Fibroblast of lung (primary cell): ENCODE data around the gene MYO18B. TPM values are rescaled to one million over a fixed set of nuclear protein-coding genes. Genes with fewer than 3 reads are reported as not detected.

Source experiments
- DNase-seq, 2 donors: peaks; one replicate each; pipeline versions ENCODE4 v3.0.0 to v3.0.0-alpha.2; 2010; ENCODE audit warnings: low read depth in 2 of 2
- H2AFZ ChIP-seq: 2 replicates; pipeline ENCODE4 v1.5.1; 2012; ENCODE audit warnings: low read length, control low read depth, inconsistent platforms
- H3K27ac ChIP-seq: 2 replicates; pipeline ENCODE4 v1.5.1; 2011; ENCODE audit warnings: low read length, control low read depth; ENCODE audit not compliant: insufficient read depth
- H3K27me3 ChIP-seq: 2 replicates; pipeline ENCODE4 v1.5.1; 2011; ENCODE audit warnings: mild to moderate bottlenecking, low read length; ENCODE audit not compliant: control insufficient read depth, insufficient read depth
- H3K36me3 ChIP-seq: 2 replicates; pipeline ENCODE4 v1.5.1; 2011; ENCODE audit warnings: low read length; ENCODE audit not compliant: control insufficient read depth, insufficient read depth
- H3K4me1 ChIP-seq: 2 replicates; pipeline ENCODE4 v1.5.1; 2011; ENCODE audit warnings: low read length; ENCODE audit not compliant: control insufficient read depth, insufficient read depth; ENCODE audit errors: extremely low read depth
- H3K4me2 ChIP-seq: 2 replicates; pipeline ENCODE4 v1.5.1; 2011; ENCODE audit warnings: low read length, control low read depth; ENCODE audit not compliant: insufficient read depth; ENCODE audit errors: extremely low read depth
- H3K4me3 ChIP-seq, 4 experiments: fragments of 200-600 bp in 1 of 4; sonication (generic) in 1 of 4; replicated peaks in 1 of 4; 2 replicates each; pipeline ENCODE4 v1.5.1; 2011 to 2016; ENCODE audit warnings: low read length in 4 of 4, low read depth in 3 of 4, mild to moderate bottlenecking in 3 of 4, control low read depth in 2 of 4, inconsistent platforms in 1 of 4, mixed read lengths in 1 of 4; ENCODE audit not compliant: insufficient read depth in 1 of 4; ENCODE audit errors: control extremely low read depth in 1 of 4
- H3K79me2 ChIP-seq: 2 replicates; pipeline ENCODE4 v1.5.1; 2012; ENCODE audit warnings: mild to moderate bottlenecking, low read length, inconsistent platforms; ENCODE audit not compliant: control insufficient read depth, insufficient read depth
- H3K9ac ChIP-seq: 2 replicates; pipeline ENCODE4 v1.5.1; 2011; ENCODE audit warnings: mild to moderate bottlenecking, low read length, control low read depth; ENCODE audit not compliant: insufficient read depth
- H3K9me3 ChIP-seq: 2 replicates; pipeline ENCODE4 v1.5.1; 2012; ENCODE audit warnings: low read depth, low read length; ENCODE audit not compliant: control insufficient read depth, insufficient read depth
- H4K20me1 ChIP-seq: 2 replicates; pipeline ENCODE4 v1.5.1; 2011; ENCODE audit warnings: low read length; ENCODE audit not compliant: control insufficient read depth, insufficient read depth; ENCODE audit errors: extremely low read depth
- CTCF ChIP-seq, 2 donors: IDR thresholded peaks in 1 of 2; conservative IDR thresholded peaks in 1 of 2; 1 replicate in 1 of 2; 2 replicates in 1 of 2; pipeline ENCODE4 v1.5.1; 2011 to 2012; ENCODE audit warnings: low read length in 2 of 2, control low read depth in 1 of 2, inconsistent platforms in 1 of 2, low read depth in 1 of 2, mild to moderate bottlenecking in 1 of 2
- EZH2 ChIP-seq: IDR thresholded peaks from 2 replicates; pipeline ENCODE4 v1.5.1; 2012; ENCODE audit warnings: low read length, control low read depth, mild to moderate bottlenecking; ENCODE audit errors: missing control alignments
- polyA plus RNA-seq, 2 donors: library from polyadenylated mRNA; depleted of rRNA in 1 of 2; stranded (reverse) in 1 of 2; unstranded in 1 of 2; fragments of >200 nt; gene quantifications; 2 replicates each; pipeline ENCODE4 v1.2.1, GENCODE V29; 2011 to 2012; ENCODE audit warnings: missing spikeins in 1 of 2
- total RNA-seq: library from RNA; depleted of rRNA; stranded (reverse); fragments of >200 nt; gene quantifications from 2 replicates; pipeline ENCODE4 v1.2.1, GENCODE V29; 2014

Gene MYO18B
- total and polyA plus RNA-seq, 2 donors (not counting 1 experiment from before 2014, with no cell fraction given) = 0.17 TPM; not detected in 1

- Histone ChIP-seq H3K79me2 (no peaks in the 10 kb centered on the region), H3K27me3 (no peaks in the 10 kb centered on the region), H4K20me1 (no peaks in the 10 kb centered on the region), H3K9me3 (no peaks in the 10 kb centered on the region), H3K4me1 (no peaks in the 10 kb centered on the region), H3K4me2 (no peak overlapping the region), H3K4me3 (no peak overlapping the region), H3K36me3 (no peaks in the 10 kb centered on the region), H3K9ac (no peak overlapping the region), H2AFZ (no peak overlapping the region), H3K27ac (no peak overlapping the region)
- no peak for DNase-seq
- TF ChIP-seq CTCF (conservative IDR thresholded peaks at IDR 0.05 in 1 of 2, IDR thresholded peaks at IDR 0.05 in 1 of 2; ENCODE audit: low read depth in 1 of 2, low read length in 2 of 2) (no peak), EZH2 (no peak)
Observed at GRCh38 chr22:25900390-25900789, 158.4 kb downstream of the MYO18B start.

- H3K27ac ChIP-seq = no peak overlapping the region
- H3K9ac ChIP-seq = no peak overlapping the region
- TF ChIP-seq CTCF (conservative IDR thresholded peaks at IDR 0.05 in 1 of 2, IDR thresholded peaks at IDR 0.05 in 1 of 2; ENCODE audit: low read depth in 1 of 2, low read length in 2 of 2) = no peak
- no peak for TF ChIP-seq EZH2
- no peak overlapping the region for H2AFZ ChIP-seq
- H3K4me3 ChIP-seq = no peak overlapping the region
- DNase-seq = no peak
- no peaks in the 10 kb centered on the region for H3K79me2 ChIP-seq
- no peaks in the 10 kb centered on the region for H3K9me3 ChIP-seq
- H4K20me1 ChIP-seq = no peaks in the 10 kb centered on the region
- H3K27me3 ChIP-seq = no peaks in the 10 kb centered on the region
- H3K4me2 ChIP-seq = no peak overlapping the region
- no peaks in the 10 kb centered on the region for H3K4me1 ChIP-seq
- H3K36me3 ChIP-seq = no peaks in the 10 kb centered on the region
Observed at GRCh38 chr22:25900880-25901279, 158.9 kb downstream of the MYO18B start.

- Histone ChIP-seq H4K20me1 (no peaks in the 10 kb centered on the region), H3K4me2 (no peak overlapping the region), H3K4me1 (no peaks in the 10 kb centered on the region), H3K36me3 (no peaks in the 10 kb centered on the region), H3K27ac (no peak overlapping the region), H3K4me3 (no peak overlapping the region), H3K9me3 (no peaks in the 10 kb centered on the region), H3K27me3 (no peaks in the 10 kb centered on the region), H2AFZ (no peak overlapping the region), H3K9ac (no peak overlapping the region), H3K79me2 (no peaks in the 10 kb centered on the region)
- DNase-seq = no peak
- TF ChIP-seq CTCF (conservative IDR thresholded peaks at IDR 0.05 in 1 of 2, IDR thresholded peaks at IDR 0.05 in 1 of 2; ENCODE audit: low read depth in 1 of 2, low read length in 2 of 2) (no peak), EZH2 (no peak)
Observed at GRCh38 chr22:25902402-25902801, 160.4 kb downstream of the MYO18B start.
